ENCODE measurements around the gene RECK. TPM values are rescaled to one million over a fixed set of nuclear protein-coding genes. Genes with fewer than 3 reads are reported as not detected.

RECK gene
- total and polyA plus RNA-seq, 2 experiments from 2014 or later: 127 to 165 TPM

DNA sequence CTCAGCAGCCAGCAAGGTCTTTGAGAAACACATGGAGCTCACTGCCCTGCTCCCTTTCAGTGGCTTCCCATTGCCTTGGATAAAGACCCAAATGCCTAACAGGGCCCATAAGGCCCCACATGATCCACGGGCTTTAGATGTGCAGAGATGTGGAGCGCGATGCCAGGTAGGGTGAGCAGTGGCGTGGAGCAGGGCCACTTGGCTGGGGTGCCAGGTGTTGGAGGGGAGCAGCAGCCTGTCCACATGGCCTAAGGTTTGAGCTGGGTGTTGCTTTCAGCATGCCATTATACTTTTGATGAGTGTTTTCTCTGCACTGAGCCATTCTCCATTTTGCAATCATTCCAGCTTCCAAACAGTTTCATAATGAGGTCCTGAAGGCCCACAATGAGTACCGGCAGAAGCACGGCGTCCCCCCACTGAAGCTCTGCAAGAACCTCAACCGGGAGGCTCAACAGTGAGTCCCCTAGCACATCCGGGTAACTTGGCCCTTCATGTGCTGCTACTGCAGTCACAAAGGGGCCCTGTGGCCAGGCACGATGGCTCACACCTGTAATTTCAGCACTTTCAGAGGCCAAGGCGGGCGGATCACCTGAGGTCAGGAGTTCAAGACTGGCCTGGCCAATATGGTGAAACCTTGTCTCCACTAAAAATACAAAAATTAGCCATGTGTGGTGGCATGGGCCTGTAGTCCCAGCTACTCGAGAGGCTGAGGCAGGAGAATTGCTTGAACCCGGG, 110.9 kb downstream of the RECK start:
- TF ChIP-seq EZH2phosphoT487 (IDR thresholded peaks at IDR 0.05; ENCODE audit: insufficient read depth, low read depth) (no peak), EZH2 (IDR thresholded peaks at IDR 0.05; ENCODE audit: insufficient read depth, poor library complexity, severe bottlenecking) (no peak)
- no peaks in the 10 kb centered on the region for H3K9me3 ChIP-seq (ENCODE audit: low read depth)
- H3K4me2 ChIP-seq (ENCODE audit: unreplicated experiment): no peak overlapping the region
- H3K4me3 ChIP-seq: no peak overlapping the region
- no peaks in the 10 kb centered on the region for H3K36me3 ChIP-seq (ENCODE audit: low read depth)
- DNase-seq: no peak
- H3K79me2 ChIP-seq (ENCODE audit: insufficient read depth): peaks cover 7% of the 10 kb centered on the region; the same call in 1 of the 2 replicates
- no peak overlapping the region for H2AFZ ChIP-seq
- no peaks in the 10 kb centered on the region for H3K27me3 ChIP-seq (replicated peaks; ENCODE audit: insufficient read depth)
- H3K9ac ChIP-seq: no peak overlapping the region
- H3K4me1 ChIP-seq (ENCODE audit: insufficient read depth): peaks cover 37% of the 10 kb centered on the region
- in situ Hi-C loops (cut with MboI): no loop called here
- no peaks in the 10 kb centered on the region for H4K20me1 ChIP-seq (ENCODE audit: insufficient read depth)
- 92 to 94% methylated on average over 14 of the region's 14 CpGs for WGBS, 2 experiments (ENCODE audit: low coverage in 1 of 2, low lambda C conversion rate in 2 of 2, missing lambda C conversion rate in 2 of 2)
- H3K9me2 ChIP-seq (ENCODE audit: insufficient read depth): no peaks in the 10 kb centered on the region
- H3K27ac ChIP-seq: no peak overlapping the region; the same call in 1 of the 2 replicates
- H3F3A ChIP-seq (ENCODE audit: insufficient read depth): peaks cover 22% of the 10 kb centered on the region; the same call in 1 of the 2 replicates

DNA sequence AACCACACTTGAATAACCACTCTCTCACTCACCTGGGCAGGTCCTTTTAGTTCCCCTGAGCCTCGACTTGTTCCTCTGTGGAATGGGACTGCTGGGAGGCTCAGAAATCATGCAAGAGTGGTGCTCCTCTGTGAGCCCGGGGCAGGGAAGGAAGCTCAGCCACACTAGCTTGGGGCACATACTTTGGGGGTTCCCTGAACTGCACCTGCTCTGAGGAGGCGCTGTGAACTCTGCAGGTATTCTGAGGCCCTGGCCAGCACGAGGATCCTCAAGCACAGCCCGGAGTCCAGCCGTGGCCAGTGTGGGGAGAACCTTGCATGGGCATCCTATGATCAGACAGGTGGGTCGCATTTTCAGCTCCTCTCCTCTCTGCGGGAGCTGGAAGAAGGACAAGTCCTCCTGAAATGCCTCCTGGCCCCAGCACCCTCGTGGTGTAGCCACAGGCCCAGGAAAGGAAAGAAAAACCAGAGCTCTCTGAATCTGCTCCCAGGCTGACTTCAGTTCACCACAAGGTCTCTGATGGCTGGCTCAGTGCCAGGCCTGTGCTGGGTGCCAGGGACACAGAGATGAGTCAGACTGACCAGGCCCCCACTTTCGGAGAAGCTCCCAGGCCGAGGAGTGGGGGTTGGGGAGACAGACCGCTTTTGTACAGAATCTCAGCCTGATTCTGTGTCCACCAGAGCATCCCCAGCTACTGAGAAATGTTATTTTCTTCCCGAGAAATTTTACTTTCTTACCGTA, 111.8 kb downstream of the RECK start:
- Histone ChIP-seq H3K27me3 (replicated peaks; ENCODE audit: insufficient read depth) (no peaks in the 10 kb centered on the region), H3K79me2 (ENCODE audit: insufficient read depth) (no peaks in the 10 kb centered on the region), H3K27ac (peak overlapping the region; percentile 55), H3K4me3 (peak overlapping the region; percentile 21; the same call in 1 of the 2 replicates), H3K36me3 (ENCODE audit: low read depth) (no peaks in the 10 kb centered on the region), H3K4me1 (ENCODE audit: insufficient read depth) (peaks cover 37% of the 10 kb centered on the region), H3K9ac (peak overlapping the region; percentile 49), H2AFZ (no peak overlapping the region), H3K4me2 (ENCODE audit: unreplicated experiment) (peak overlapping the region; percentile 55), H3F3A (ENCODE audit: insufficient read depth) (peaks cover 27% of the 10 kb centered on the region), H3K9me3 (ENCODE audit: low read depth) (no peaks in the 10 kb centered on the region), H4K20me1 (ENCODE audit: insufficient read depth) (no peaks in the 10 kb centered on the region), H3K9me2 (ENCODE audit: insufficient read depth) (no peaks in the 10 kb centered on the region)
- in situ Hi-C loops (cut with MboI): no loop called here
- WGBS, 2 experiments (ENCODE audit: low coverage in 1 of 2, low lambda C conversion rate in 2 of 2, missing lambda C conversion rate in 2 of 2): 30% methylated on average over 14 of the region's 14 CpGs
- peak; percentile 96 for DNase-seq
- TF ChIP-seq EZH2phosphoT487 (IDR thresholded peaks at IDR 0.05; ENCODE audit: insufficient read depth, low read depth) (no peak), EZH2 (IDR thresholded peaks at IDR 0.05; ENCODE audit: insufficient read depth, poor library complexity, severe bottlenecking) (no peak)

DNA sequence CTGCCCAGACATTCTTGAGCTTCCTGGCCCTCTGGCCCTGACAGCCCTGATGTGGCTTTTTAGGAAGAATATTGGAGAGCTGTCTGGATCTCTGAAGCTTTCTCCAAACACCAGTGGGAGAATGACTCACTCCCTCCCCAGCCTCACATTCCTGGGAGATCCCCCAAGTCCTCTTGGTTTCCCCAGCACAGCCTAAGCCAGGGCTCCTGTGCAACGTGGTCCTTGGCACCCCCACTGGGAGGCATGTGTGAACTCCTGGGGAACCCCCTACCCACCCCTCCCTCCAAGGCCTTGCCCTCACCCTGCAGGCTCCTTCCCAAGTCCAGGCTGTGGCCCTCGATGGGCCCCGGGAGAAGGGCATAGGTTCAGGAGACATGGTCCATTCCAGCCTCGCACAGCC, 112.5 kb downstream of the RECK start:
- H3K4me2 ChIP-seq (ENCODE audit: unreplicated experiment): peak overlapping the region; percentile 55
- H3K9ac ChIP-seq: peak overlapping the region; percentile 29; the same call in 1 of the 2 replicates
- H4K20me1 ChIP-seq (ENCODE audit: insufficient read depth): no peaks in the 10 kb centered on the region
- peak overlapping the region; percentile 21; the same call in 1 of the 2 replicates for H3K4me3 ChIP-seq
- peak overlapping the region; percentile 55 for H3K27ac ChIP-seq
- H3F3A ChIP-seq (ENCODE audit: insufficient read depth): peaks cover 31% of the 10 kb centered on the region
- H3K9me3 ChIP-seq (ENCODE audit: low read depth): no peaks in the 10 kb centered on the region
- no peaks in the 10 kb centered on the region for H3K79me2 ChIP-seq (ENCODE audit: insufficient read depth)
- TF ChIP-seq EZH2 (IDR thresholded peaks at IDR 0.05; ENCODE audit: insufficient read depth, poor library complexity, severe bottlenecking): no peak
- no peak for TF ChIP-seq EZH2phosphoT487 (IDR thresholded peaks at IDR 0.05; ENCODE audit: insufficient read depth, low read depth)
- 31 to 36% methylated on average over 4 of the region's 4 CpGs for WGBS, 2 experiments (ENCODE audit: low coverage in 1 of 2, low lambda C conversion rate in 2 of 2, missing lambda C conversion rate in 2 of 2)
- peaks cover 40% of the 10 kb centered on the region for H3K4me1 ChIP-seq (ENCODE audit: insufficient read depth)
- in situ Hi-C loops (cut with MboI): no loop called here
- no peaks in the 10 kb centered on the region for H3K27me3 ChIP-seq (replicated peaks; ENCODE audit: insufficient read depth)
- no peaks in the 10 kb centered on the region for H3K9me2 ChIP-seq (ENCODE audit: insufficient read depth)
- H2AFZ ChIP-seq: no peak overlapping the region
- no peaks in the 10 kb centered on the region for H3K36me3 ChIP-seq (ENCODE audit: low read depth)
- peak; percentile 69 for DNase-seq

DNA sequence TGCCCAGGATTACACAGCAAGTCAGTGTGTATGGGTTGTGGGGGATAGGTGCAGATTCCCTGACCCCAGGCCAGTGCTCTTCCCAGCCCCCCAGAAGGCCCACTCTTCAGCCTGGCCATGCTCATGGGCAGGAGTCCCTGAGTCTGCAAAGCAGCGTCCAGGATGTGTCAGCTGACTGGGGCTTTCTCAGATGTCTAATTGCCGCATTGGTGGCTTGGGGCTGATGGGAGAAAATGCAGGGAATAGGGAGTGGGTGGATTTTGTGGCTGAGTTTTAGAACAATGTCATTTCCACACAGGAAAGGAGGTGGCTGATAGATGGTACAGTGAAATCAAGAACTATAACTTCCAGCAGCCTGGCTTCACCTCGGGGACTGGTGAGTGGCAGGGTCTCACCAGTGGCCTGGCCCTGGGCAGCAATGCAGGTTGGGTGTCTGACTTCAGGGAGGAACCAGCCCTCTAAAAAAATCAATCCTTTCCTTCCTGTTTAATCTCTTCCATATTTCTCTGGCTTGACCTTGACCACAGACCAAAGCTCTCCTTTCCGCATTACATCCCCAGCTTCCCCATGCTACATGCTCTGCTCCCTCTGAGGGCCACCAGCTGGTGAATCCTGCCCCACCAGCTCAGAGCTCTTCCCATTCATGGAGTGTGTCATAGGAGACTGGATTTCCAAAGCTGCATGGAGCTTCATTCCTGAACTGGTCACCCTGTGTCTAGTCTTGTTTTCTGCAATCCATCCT, 114.0 kb downstream of the RECK start:
- Histone ChIP-seq H4K20me1 (ENCODE audit: insufficient read depth) (no peaks in the 10 kb centered on the region), H3K4me2 (ENCODE audit: unreplicated experiment) (no peak overlapping the region), H3K9ac (no peak overlapping the region), H3K36me3 (ENCODE audit: low read depth) (no peaks in the 10 kb centered on the region), H2AFZ (no peak overlapping the region), H3K4me3 (no peak overlapping the region), H3F3A (ENCODE audit: insufficient read depth) (peaks cover 47% of the 10 kb centered on the region), H3K27ac (peak overlapping the region; percentile 67), H3K79me2 (ENCODE audit: insufficient read depth) (no peaks in the 10 kb centered on the region), H3K4me1 (ENCODE audit: insufficient read depth) (peaks cover 52% of the 10 kb centered on the region), H3K9me3 (ENCODE audit: low read depth) (no peaks in the 10 kb centered on the region), H3K9me2 (ENCODE audit: insufficient read depth) (no peaks in the 10 kb centered on the region), H3K27me3 (replicated peaks; ENCODE audit: insufficient read depth) (no peaks in the 10 kb centered on the region)
- in situ Hi-C loops (cut with MboI): no loop called here
- 60 to 74% methylated on average over 4 of the region's 4 CpGs for WGBS, 2 experiments (ENCODE audit: low coverage in 1 of 2, low lambda C conversion rate in 2 of 2, missing lambda C conversion rate in 2 of 2)
- peak; percentile 78 for DNase-seq
- TF ChIP-seq EZH2 (IDR thresholded peaks at IDR 0.05; ENCODE audit: insufficient read depth, poor library complexity, severe bottlenecking) (no peak), EZH2phosphoT487 (IDR thresholded peaks at IDR 0.05; ENCODE audit: insufficient read depth, low read depth) (no peak)
